GM18508 (cell line): ENCODE measurements around the gene TKT.

ENCODE experiments used
- ATAC-seq: cut with Tn5 transposase; IDR thresholded peaks from one replicate; pipeline ENCODE4 v1.9.1; 2021; ENCODE audit warnings: moderate number of reproducible peaks; ENCODE audit not compliant: insufficient read depth, unreplicated experiment

Gene TKT

GRCh38 chr3:53226841-53227407 lies 28.9 kb downstream of the TKT start:
- ATAC-seq: no peak

GRCh38 chr3:53226142-53226840 lies 29.5 kb downstream of the TKT start:
- no peak for ATAC-seq

- ATAC-seq: no peak
These were observed 30.2 kb downstream of the TKT start for GRCh38 chr3:53225651-53226050.

GRCh38 chr3:53225181-53225580 lies 30.6 kb downstream of the TKT start:
- ATAC-seq: no peak

- ATAC-seq: no peak
These were observed 31.3 kb downstream of the TKT start for GRCh38 chr3:53224536-53224935.

GRCh38 chr3:53224026-53224425 lies 31.8 kb downstream of the TKT start:
- ATAC-seq: no peak

GRCh38 chr3:53223541-53223966 lies 32.3 kb downstream of the TKT start:
- ATAC-seq: no peak

GRCh38 chr3:53223025-53223424 lies 32.8 kb downstream of the TKT start:
- no peak for ATAC-seq

- ATAC-seq: no peak
These were observed 33.5 kb downstream of the TKT start for GRCh38 chr3:53222183-53222901.

GRCh38 chr3:53221827-53222182 lies 34.0 kb downstream of the TKT start:
- no peak for ATAC-seq

- no peak for ATAC-seq
These were observed 34.5 kb downstream of the TKT start for GRCh38 chr3:53221345-53221744.

GRCh38 chr3:53219895-53220483 lies 35.8 kb downstream of the TKT start:
- ATAC-seq: no peak

- ATAC-seq: no peak
These were observed 37.7 kb downstream of the TKT start for GRCh38 chr3:53218131-53218530.

- no peak for ATAC-seq
These were observed 38.6 kb downstream of the TKT start for GRCh38 chr3:53217175-53217574.

GRCh38 chr3:53216723-53217122 lies 39.1 kb downstream of the TKT start:
- ATAC-seq: no peak

GRCh38 chr3:53215816-53216215 lies 40.0 kb downstream of the TKT start:
- no peak for ATAC-seq

- no peak for ATAC-seq
These were observed 42.5 kb downstream of the TKT start for GRCh38 chr3:53213276-53213675.

- no peak for ATAC-seq
These were observed 43.8 kb downstream of the TKT start for GRCh38 chr3:53211706-53212702.

GRCh38 chr3:53202331-53203015 lies 53.3 kb downstream of the TKT start:
- no peak for ATAC-seq
